GM19023 (cell line): ENCODE measurements around the gene SLC25A47.
A peak's percentile ranks its signal among the peaks of the same experiment; 100 is the strongest.

Source experiments
- ATAC-seq: cut with Tn5 transposase; IDR thresholded peaks from one replicate; pipeline ENCODE4 v1.9.1; 2021; ENCODE audit warnings: mild to moderate bottlenecking, moderate library complexity; ENCODE audit not compliant: unreplicated experiment

The SLC25A47 gene

GRCh38 chr14:100374270-100374669 lies 51.1 kb downstream of the SLC25A47 start:
- no peak for ATAC-seq

- ATAC-seq = no peak
These were observed 51.7 kb downstream of the SLC25A47 start for GRCh38 chr14:100374876-100375265.

GRCh38 chr14:100375266-100375962 lies 52.3 kb downstream of the SLC25A47 start:
- peak; percentile 38 for ATAC-seq

- peak; percentile 81 for ATAC-seq
These were observed 53.0 kb downstream of the SLC25A47 start, which contains the start of gene WDR25 for GRCh38 chr14:100375963-100376735. Gene WDR25, plus strand, starts transcription at chr14:100376485.

GRCh38 chr14:100376751-100377171 lies 53.6 kb downstream of the SLC25A47 start:
- no peak for ATAC-seq
